SK-MEL-5 (cell line): ENCODE measurements around the gene SNTG2. TPM values are rescaled to one million over a fixed set of nuclear protein-coding genes. Genes with fewer than 3 reads are reported as not detected.

Experiments used
- DNase-seq: peaks from one replicate; pipeline ENCODE4 v3.0.0-alpha.2; 2016; ENCODE audit warnings: low read depth, low spot score
- in situ Hi-C: cut with HindIII; loops from 2 replicates; pipeline ENCODE4 v1.10.0; 2016; ENCODE audit warnings: low sequenced_read_pairs, high pct_unique_total_duplicates, low pct_unique_long_range_greater_than_20kb
- total RNA-seq: library from RNA; depleted of rRNA; stranded (reverse); fragments of >200 nt; shearing (Covaris generic); gene quantifications from 2 replicates; pipeline ENCODE4 v1.2.3, GENCODE V29; 2014

Gene SNTG2
- total RNA-seq, 1 experiment from 2014 or later: not detected

GRCh38 chr2:1162768-1163584 lies 212.3 kb downstream of the SNTG2 start:
- peak; percentile 22 for DNase-seq
- in situ Hi-C loops: no loop called here

GRCh38 chr2:1166976-1167375 lies 216.3 kb downstream of the SNTG2 start:
- in situ Hi-C loops: no loop called here
- no peak for DNase-seq

- no peak for DNase-seq
- in situ Hi-C loops: no loop called here
Observed at GRCh38 chr2:1168846-1169245, 218.2 kb downstream of the SNTG2 start.

- DNase-seq: no peak
- in situ Hi-C loops: no loop called here
Observed at GRCh38 chr2:1169291-1169949, 218.8 kb downstream of the SNTG2 start.

- DNase-seq: peak; percentile 27
- in situ Hi-C loops: no loop called here
Observed at GRCh38 chr2:1170241-1170640, 219.6 kb downstream of the SNTG2 start.

GRCh38 chr2:1170711-1171110 lies 220.1 kb downstream of the SNTG2 start:
- in situ Hi-C loops: no loop called here
- no peak for DNase-seq

- in situ Hi-C loops: no loop called here
- DNase-seq: no peak
Observed at GRCh38 chr2:1173528-1173927, 222.9 kb downstream of the SNTG2 start.

- no peak for DNase-seq
- in situ Hi-C loops: no loop called here
Observed at GRCh38 chr2:1181893-1182292, 231.2 kb downstream of the SNTG2 start.

- in situ Hi-C loops: no loop called here
Observed at GRCh38 chr2:1183300-1183699, 232.7 kb downstream of the SNTG2 start.

GRCh38 chr2:1186421-1186820 lies 235.8 kb downstream of the SNTG2 start:
- in situ Hi-C loops: no loop called here
- no peak for DNase-seq

More at GRCh38 chr2:1183300-1183699, 232.7 kb downstream of the SNTG2 start:
- DNase-seq: no peak

- DNase-seq: no peak
- in situ Hi-C loops: no loop called here
Observed at GRCh38 chr2:1187189-1187588, 236.5 kb downstream of the SNTG2 start.

GRCh38 chr2:1192121-1192520 lies 241.5 kb downstream of the SNTG2 start:
- no peak for DNase-seq
- in situ Hi-C loops: no loop called here

GRCh38 chr2:1193801-1194200 lies 243.2 kb downstream of the SNTG2 start:
- in situ Hi-C loops: no loop called here
- DNase-seq: no peak

- in situ Hi-C loops: no loop called here
- no peak for DNase-seq
Observed at GRCh38 chr2:1203772-1204171, 253.1 kb downstream of the SNTG2 start.

- in situ Hi-C loops: no loop called here
- no peak for DNase-seq
Observed at GRCh38 chr2:1205853-1206252, 255.2 kb downstream of the SNTG2 start.

GRCh38 chr2:1207962-1208510 lies 257.4 kb downstream of the SNTG2 start:
- DNase-seq: no peak
- in situ Hi-C loops: no loop called here

GRCh38 chr2:1208522-1208921 lies 257.9 kb downstream of the SNTG2 start:
- in situ Hi-C loops: no loop called here
- DNase-seq: no peak

- no peak for DNase-seq
- in situ Hi-C loops: no loop called here
Observed at GRCh38 chr2:1209246-1209645, 258.6 kb downstream of the SNTG2 start.

GRCh38 chr2:1209761-1210160 lies 259.1 kb downstream of the SNTG2 start:
- DNase-seq: no peak

More at GRCh38 chr2:1209761-1210160, 259.1 kb downstream of the SNTG2 start:
- in situ Hi-C loops: no loop called here
